Uterus (tissue), 4 donors: ENCODE measurements around the gene BDH2. TPM values are rescaled to one million over a fixed set of nuclear protein-coding genes. Genes with fewer than 3 reads are reported as not detected.

Experiments used
- DNase-seq, 2 donors: peaks; one replicate each; pipeline ENCODE4 v3.0.0-alpha.2; 2019 to 2020
- H3K27ac ChIP-seq, 2 donors: fragments of 200-600 bp; sonication (generic); 1 replicate in 1 of 2; 2 replicates in 1 of 2; pipeline ENCODE4 v1.5.1; 2016 to 2018
- H3K27me3 ChIP-seq, 2 donors: fragments of 200-600 bp; sonication (generic); one replicate each; pipeline ENCODE4 v1.5.1; 2018 to 2019; ENCODE audit warnings: control low read depth in 1 of 2
- H3K36me3 ChIP-seq, 2 donors: fragments of 200-600 bp; sonication (generic); one replicate each; pipeline ENCODE4 v1.5.1; 2019; ENCODE audit warnings: control low read depth in 1 of 2
- H3K4me1 ChIP-seq, 2 donors: fragments of 200-600 bp; sonication (generic); one replicate each; pipeline ENCODE4 v1.5.1; 2018 to 2019; ENCODE audit warnings: control low read depth in 1 of 2
- H3K4me3 ChIP-seq, 2 donors: fragments of 200-600 bp; sonication (generic); 1 replicate in 1 of 2; 2 replicates in 1 of 2; pipeline ENCODE4 v1.5.1; 2018 to 2019; ENCODE audit warnings: mild to moderate bottlenecking in 1 of 2
- H3K9me3 ChIP-seq, 2 donors: fragments of 200-600 bp; sonication (generic); one replicate each; pipeline ENCODE4 v1.5.1; 2019; ENCODE audit warnings: control low read depth in 1 of 2
- POLR2A ChIP-seq, 2 donors: fragments of 450-650 bp; IDR thresholded peaks; one replicate each; pipeline ENCODE4 v1.6.1; 2016; ENCODE audit warnings: antibody characterized with exemption in 2 of 2, mild to moderate bottlenecking in 1 of 2, moderate library complexity in 1 of 2
- intact Hi-C: fragments of 100-400 bp; cut with DNase I; formaldehyde crosslinking; loops from one replicate; pipeline ENCODE4 v1.15.1; 2023; ENCODE audit warnings: low total_unique reads
- total RNA-seq, 4 donors: library from RNA; depleted of rRNA in 3 of 4; stranded (reverse); fragments of >200 nt in 3 of 4; gene quantifications; one replicate each; pipeline versions ENCODE4 v1.1.0 to v1.2.4, GENCODE V29; 2014 to 2023
- TF ChIP-seq, protein P1 (sequence below), 4 experiments: fragments of 200-600 bp in 2 of 4; fragments of 450-650 bp in 2 of 4; sonication (generic) in 2 of 4; IDR thresholded peaks; one replicate each; pipeline ENCODE4 v1.5.1; 2016 to 2019; ENCODE audit warnings: antibody characterized with exemption in 4 of 4, mild to moderate bottlenecking in 2 of 4, moderate library complexity in 1 of 4
- donor health status: DM: yes; HTN: yes; CAD: no.

BDH2 gene
- total RNA-seq = 10 to 100 TPM; 39.7 to 96.7 (median 78.1) TPM

DNA sequence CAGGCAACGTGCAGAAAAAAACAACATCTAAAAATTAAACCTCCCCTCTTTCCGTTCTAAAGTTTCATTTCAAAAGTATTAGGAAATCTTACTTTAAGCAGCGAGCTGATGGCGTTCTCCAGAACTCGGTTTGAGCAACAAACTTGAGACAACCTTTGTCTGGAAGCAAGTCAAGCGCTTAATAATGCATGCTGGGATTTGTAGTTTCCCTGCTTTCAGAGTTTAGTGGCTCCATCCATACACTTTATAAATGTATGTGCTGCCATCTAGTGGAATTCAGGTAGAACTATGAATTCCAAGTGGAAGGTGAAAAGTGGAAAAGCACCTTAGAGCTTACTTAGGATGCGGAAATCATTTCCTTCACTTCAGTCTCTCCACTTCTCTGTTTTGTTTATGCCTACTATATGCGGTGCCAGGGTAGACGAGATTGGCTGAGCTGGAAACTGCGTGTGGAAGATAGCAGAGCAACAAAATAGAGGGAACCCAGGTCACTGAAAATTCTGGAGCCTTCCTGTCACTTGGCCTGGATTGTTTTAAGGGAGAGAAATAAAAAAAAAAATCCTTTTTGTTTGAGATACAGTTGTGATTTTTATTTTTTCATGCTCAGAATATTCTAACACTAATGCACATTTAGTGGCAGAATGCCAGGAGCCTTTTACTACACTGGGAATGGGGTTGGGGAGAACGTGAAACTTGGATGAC, at the start of gene BDH2:
Gene BDH2 (minus strand): TSS at position 144 of the 702 bp plus-strand sequence. CDS start 3,580 bp downstream, outside the sequence.
- intact Hi-C loops = loop anchor here (10.0 kb wide), 1 partner anchor 85 kb away; the partner anchor contains the start of gene SLC9B1
- H3K4me1 ChIP-seq = no peaks in the 10 kb centered on the region
- TF ChIP-seq, protein P1, sequence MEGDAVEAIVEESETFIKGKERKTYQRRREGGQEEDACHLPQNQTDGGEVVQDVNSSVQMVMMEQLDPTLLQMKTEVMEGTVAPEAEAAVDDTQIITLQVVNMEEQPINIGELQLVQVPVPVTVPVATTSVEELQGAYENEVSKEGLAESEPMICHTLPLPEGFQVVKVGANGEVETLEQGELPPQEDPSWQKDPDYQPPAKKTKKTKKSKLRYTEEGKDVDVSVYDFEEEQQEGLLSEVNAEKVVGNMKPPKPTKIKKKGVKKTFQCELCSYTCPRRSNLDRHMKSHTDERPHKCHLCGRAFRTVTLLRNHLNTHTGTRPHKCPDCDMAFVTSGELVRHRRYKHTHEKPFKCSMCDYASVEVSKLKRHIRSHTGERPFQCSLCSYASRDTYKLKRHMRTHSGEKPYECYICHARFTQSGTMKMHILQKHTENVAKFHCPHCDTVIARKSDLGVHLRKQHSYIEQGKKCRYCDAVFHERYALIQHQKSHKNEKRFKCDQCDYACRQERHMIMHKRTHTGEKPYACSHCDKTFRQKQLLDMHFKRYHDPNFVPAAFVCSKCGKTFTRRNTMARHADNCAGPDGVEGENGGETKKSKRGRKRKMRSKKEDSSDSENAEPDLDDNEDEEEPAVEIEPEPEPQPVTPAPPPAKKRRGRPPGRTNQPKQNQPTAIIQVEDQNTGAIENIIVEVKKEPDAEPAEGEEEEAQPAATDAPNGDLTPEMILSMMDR (IDR thresholded peaks at IDR 0.05) = peak; percentile 75 to 90 (median 82)
- TF ChIP-seq POLR2A (IDR thresholded peaks at IDR 0.05) = peak; percentile 49 to 66
- H3K27me3 ChIP-seq = no peaks in the 10 kb centered on the region
- peak; percentile 41 to 78 for DNase-seq
- peak within 1 kb of the TSS; percentile 73 to 85 for H3K27ac ChIP-seq
- H3K9me3 ChIP-seq = no peaks in the 10 kb centered on the region
- H3K36me3 ChIP-seq = no peaks in the 10 kb centered on the region
- peak within 1 kb of the TSS; percentile 34 to 43 for H3K4me3 ChIP-seq

DNA sequence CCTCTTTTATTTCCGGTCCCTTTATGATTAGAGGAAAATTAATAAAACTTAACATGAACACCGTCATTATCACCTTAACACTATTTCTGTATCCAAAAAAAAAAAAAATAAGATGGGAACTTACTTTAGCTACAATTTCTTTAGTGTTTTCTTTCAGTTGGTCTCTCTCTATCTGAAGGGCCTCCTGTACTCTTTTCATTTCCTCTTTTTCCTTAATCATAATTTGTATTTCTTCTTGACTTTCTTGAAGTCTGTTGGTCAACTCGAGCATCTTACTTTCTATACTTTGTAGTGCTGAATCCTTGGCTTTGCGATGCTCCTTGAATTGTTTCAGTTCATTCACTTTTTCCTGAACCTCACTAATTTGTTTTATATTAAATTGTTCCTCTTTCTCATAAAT, 45.3 kb upstream of the BDH2 start:
- H3K27me3 ChIP-seq = no peaks in the 10 kb centered on the region
- H3K36me3 ChIP-seq = no peaks in the 10 kb centered on the region
- H3K4me1 ChIP-seq = no peaks in the 10 kb centered on the region
- intact Hi-C loops = no loop called here
- DNase-seq = no peak
- TF ChIP-seq POLR2A (IDR thresholded peaks at IDR 0.05) = no peak
- H3K4me3 ChIP-seq = no peak overlapping the region
- no peaks in the 10 kb centered on the region for H3K9me3 ChIP-seq
- H3K27ac ChIP-seq = no peak overlapping the region

DNA sequence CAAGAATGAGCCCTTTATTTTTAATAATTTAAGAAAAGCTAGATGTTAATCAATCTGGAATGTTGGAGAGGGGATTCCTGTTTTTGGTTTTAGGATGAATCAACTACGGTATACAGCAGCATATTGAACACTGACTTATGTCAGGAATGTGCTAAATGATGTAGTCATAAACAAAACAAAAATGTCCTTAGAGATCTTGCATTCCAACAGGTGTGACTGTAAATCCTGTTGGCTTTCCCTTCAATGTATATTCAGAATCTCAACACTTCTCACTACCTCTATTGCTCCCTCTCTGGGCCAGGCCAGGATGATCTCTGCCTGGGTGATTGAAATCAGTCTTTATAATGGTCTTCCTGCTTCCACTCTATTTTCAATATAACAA, 37.8 kb upstream of the BDH2 start:
- no peaks in the 10 kb centered on the region for H3K9me3 ChIP-seq
- H3K27ac ChIP-seq = no peak overlapping the region
- DNase-seq = no peak
- intact Hi-C loops = no loop called here
- H3K4me1 ChIP-seq = no peaks in the 10 kb centered on the region
- no peak for TF ChIP-seq POLR2A (IDR thresholded peaks at IDR 0.05)
- TF ChIP-seq, protein P1 (IDR thresholded peaks at IDR 0.05) = no peak
- no peaks in the 10 kb centered on the region for H3K27me3 ChIP-seq
- H3K4me3 ChIP-seq = no peak overlapping the region
- H3K36me3 ChIP-seq = no peaks in the 10 kb centered on the region

DNA sequence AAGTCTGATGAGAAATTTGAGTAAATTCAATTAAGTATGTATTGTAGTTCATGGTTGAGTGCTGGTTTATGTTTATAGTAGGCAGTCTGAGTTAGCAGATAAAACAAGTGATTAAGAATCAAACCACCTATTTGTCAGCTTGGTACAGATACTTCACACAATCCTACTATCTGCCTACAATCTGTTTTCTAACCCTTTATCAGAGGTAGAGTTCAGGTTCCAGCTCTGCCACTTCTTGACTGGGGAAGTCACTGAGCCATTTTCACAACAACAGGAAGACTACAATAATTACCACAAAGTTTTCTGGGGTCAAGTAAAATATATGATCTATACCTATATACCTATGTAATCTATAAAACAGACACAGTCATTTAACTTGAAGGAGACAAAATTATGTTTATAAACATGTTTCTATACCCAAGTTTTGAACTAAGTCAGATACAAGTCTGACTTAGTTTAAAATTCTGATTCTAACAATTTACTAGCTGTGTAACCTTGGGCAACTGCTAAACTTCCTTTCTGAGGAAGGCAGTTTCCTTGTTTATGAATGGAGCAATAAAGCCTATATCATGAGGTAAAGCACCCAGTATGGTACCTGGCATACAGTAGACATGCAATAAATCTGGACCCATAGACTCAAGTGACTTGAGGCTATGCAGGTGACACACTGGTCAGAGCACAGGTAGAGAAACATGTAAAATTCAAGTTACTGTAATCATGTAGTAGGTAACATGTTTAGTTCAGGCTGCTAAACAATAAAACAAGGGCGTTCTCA, 37.2 kb upstream of the BDH2 start:
- no peak overlapping the region for H3K4me3 ChIP-seq
- H3K4me1 ChIP-seq = no peaks in the 10 kb centered on the region
- no peak overlapping the region for H3K27ac ChIP-seq
- intact Hi-C loops = no loop called here
- H3K36me3 ChIP-seq = no peaks in the 10 kb centered on the region
- no peak for TF ChIP-seq POLR2A (IDR thresholded peaks at IDR 0.05)
- TF ChIP-seq, protein P1 (IDR thresholded peaks at IDR 0.05) = no peak
- no peaks in the 10 kb centered on the region for H3K27me3 ChIP-seq
- no peak for DNase-seq
- H3K9me3 ChIP-seq = no peaks in the 10 kb centered on the region

DNA sequence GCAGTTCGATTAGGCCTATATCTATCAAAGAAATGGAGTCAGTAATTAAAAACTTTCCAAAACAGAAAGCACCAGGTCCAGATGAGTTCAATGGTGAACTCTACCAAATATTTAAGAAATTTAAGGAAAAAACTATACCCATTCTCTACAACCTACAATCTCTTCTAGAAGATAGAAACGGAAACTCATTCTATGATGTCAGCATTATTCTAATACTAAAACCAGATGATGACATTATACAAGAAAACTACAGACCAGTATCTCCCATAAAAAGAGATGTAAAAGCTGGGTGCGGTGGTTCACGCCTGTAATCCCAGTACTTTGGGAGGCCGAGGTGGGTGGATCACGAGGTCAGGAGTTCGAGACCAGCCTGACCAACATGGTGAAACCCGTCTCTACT, 29.5 kb upstream of the BDH2 start:
- Histone ChIP-seq H3K27ac (no peak overlapping the region), H3K27me3 (no peaks in the 10 kb centered on the region), H3K36me3 (peaks cover 0 to 2% of the 10 kb centered on the region in 2 donors), H3K4me1 (no peaks in the 10 kb centered on the region), H3K9me3 (no peaks in the 10 kb centered on the region), H3K4me3 (no peak overlapping the region)
- no peak for DNase-seq
- intact Hi-C loops = no loop called here
- TF ChIP-seq, protein P1 (IDR thresholded peaks at IDR 0.05) = no peak
- no peak for TF ChIP-seq POLR2A (IDR thresholded peaks at IDR 0.05)
